Measurements from ENCODE around the gene NNAT. TPM values are rescaled to one million over a fixed set of nuclear protein-coding genes. Genes with fewer than 3 reads are reported as not detected.
A peak's percentile ranks its signal among the peaks of the same experiment; 100 is the strongest.

NNAT gene
- total RNA-seq, 1 donor from 2014 or later: 0.43 TPM

DNA sequence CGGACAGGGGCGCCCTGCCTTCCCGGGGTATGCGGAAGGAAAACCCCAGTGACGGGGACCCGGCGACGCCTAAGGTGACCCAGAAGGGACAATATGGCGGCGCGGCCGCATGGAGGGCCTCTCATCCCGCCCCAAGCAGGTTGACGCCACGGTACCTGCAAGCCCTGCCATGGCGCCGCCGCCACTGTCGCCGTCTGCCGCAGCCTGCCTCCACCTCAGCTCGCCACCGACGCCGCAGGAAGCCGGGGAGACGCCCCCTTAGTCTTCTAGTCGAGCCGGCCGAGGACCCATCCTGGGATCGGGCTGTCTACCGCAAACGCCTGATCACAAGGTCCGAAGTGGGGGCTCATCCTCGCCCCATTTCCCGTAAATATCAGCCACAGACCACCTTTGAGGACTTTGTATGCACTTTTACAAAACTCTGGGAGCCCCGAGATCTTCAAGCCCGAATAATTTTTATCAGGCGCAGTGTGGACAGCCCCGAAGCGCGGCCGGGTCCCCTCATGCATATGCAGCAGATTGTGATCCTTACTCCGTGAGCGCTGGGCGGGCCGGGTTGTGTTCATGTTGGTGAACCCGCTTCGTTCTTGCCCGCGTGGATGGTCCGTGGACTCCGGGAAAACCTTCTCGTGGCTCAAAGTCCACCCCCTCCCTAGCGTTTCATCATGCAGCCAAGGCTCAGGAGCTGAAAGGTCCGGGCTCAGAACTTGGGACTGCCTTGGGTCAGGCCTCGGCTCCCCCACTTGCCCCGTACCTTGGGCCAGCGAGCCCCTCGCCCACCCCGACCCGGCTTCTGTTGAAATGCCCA lies 6.8 kb downstream of the NNAT start, which contains the start of gene BLCAP:
BLCAP (minus strand) TSS at position 239 of the 808 bp plus-strand sequence. CDS start 8,702 bp downstream, outside the sequence.
- peak within 1 kb of the TSS; percentile 100 for H3K27ac ChIP-seq
- intact Hi-C loops (cut with DNase I): loop anchor here (5.0 kb wide), 1 partner anchor 261 kb away; no protein-coding TSS in a partner anchor
- TF ChIP-seq, protein P1, sequence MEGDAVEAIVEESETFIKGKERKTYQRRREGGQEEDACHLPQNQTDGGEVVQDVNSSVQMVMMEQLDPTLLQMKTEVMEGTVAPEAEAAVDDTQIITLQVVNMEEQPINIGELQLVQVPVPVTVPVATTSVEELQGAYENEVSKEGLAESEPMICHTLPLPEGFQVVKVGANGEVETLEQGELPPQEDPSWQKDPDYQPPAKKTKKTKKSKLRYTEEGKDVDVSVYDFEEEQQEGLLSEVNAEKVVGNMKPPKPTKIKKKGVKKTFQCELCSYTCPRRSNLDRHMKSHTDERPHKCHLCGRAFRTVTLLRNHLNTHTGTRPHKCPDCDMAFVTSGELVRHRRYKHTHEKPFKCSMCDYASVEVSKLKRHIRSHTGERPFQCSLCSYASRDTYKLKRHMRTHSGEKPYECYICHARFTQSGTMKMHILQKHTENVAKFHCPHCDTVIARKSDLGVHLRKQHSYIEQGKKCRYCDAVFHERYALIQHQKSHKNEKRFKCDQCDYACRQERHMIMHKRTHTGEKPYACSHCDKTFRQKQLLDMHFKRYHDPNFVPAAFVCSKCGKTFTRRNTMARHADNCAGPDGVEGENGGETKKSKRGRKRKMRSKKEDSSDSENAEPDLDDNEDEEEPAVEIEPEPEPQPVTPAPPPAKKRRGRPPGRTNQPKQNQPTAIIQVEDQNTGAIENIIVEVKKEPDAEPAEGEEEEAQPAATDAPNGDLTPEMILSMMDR (IDR thresholded peaks at IDR 0.05): no peak
- DNase-seq (peak; percentile 95), ATAC-seq (peak; percentile 93)
- H3K4me3 ChIP-seq: peak within 1 kb of the TSS; percentile 90
- H3K4me1 ChIP-seq: peaks cover 27% of the 10 kb centered on the region
- no peaks in the 10 kb centered on the region for H3K9me3 ChIP-seq
- H3K27me3 ChIP-seq: no peaks in the 10 kb centered on the region
- no peaks in the 10 kb centered on the region for H3K36me3 ChIP-seq

DNA sequence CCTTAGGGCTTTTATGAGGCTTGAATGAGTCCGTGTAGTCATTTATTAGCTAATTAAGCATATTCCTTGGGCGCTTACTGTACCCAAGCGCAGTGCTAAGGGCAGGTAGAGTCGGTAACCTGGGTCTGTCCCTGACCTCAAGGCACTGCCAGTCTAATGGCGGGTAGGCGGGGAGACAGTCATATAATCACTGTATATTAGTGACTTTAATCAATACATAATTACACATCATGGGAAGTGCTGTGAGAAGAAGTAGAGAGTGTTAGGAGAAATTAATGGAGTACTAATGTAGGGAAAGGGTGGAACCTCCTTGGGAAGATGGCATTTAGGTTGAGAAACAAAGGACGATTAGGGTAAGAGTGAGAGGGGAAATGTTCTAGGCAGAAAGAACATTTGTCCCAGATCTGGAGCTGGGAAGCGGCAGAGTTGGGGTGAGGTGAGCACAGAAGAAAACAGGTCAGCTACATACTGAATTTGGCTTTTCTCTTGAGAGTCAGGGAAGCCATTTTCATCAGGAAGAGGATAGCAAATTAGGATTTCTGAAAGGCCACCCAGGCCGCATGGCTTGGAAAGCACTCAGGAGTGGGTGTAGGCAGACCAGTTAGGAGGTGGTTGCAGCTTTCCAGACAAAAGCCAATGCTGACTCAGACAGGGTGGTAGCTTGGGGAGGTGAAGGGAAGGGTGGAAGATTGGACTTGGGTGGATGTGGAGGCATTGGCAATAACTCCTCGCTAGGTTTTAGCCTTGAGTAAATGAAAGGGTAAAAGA lies 7.6 kb downstream of the NNAT start:
- H3K4me3 ChIP-seq: peak overlapping the region; percentile 90
- H3K9me3 ChIP-seq: no peaks in the 10 kb centered on the region
- TF ChIP-seq, protein P1 (IDR thresholded peaks at IDR 0.05): no peak
- no peaks in the 10 kb centered on the region for H3K27me3 ChIP-seq
- DNase-seq (no peak), ATAC-seq (no peak)
- H3K4me1 ChIP-seq: peaks cover 27% of the 10 kb centered on the region
- H3K36me3 ChIP-seq: no peaks in the 10 kb centered on the region
- intact Hi-C loops (cut with DNase I): loop anchor here (5.0 kb wide), 1 partner anchor 261 kb away; no protein-coding TSS in a partner anchor
- H3K27ac ChIP-seq: peak overlapping the region; percentile 100

DNA sequence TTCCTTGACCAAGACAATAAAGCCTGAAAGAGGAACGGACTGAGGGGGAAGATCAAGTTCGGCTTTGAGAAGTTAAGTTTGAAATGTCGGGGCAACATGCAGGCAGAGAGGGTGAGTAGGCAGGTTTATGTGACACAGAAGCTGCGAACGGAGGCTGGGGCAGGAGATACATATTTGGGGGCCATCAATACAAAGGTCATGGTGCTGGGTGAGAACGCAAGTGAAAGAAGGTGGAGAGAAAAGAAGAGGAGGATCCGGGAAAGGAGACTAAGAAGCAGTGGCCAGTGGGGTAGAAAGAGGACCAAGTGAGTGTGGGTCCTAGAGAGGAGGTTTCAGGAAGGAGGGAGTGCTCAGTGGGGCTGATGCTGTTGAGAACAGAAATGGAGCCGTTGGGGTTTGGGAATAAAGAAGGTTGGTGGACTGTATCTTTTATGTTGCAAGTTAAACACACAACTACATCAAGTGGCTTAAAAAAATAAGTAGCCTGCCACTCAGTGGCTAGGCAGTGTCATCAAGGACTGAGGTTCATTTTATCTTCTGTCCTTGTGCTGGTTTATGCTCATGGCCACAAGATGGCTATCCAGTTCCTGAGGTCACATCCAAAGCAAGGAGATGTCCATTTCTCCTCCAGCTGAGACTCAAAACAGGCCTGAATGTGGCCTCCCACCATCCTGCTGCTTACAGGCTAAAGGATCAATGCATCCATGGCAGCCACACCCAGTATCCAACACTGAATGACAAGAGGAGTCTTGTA lies 8.3 kb downstream of the NNAT start:
- intact Hi-C loops (cut with DNase I): loop anchor here (5.0 kb wide), 1 partner anchor 262 kb away; no protein-coding TSS in a partner anchor
- H3K27me3 ChIP-seq: no peaks in the 10 kb centered on the region
- no peak overlapping the region for H3K4me3 ChIP-seq
- H3K9me3 ChIP-seq: no peaks in the 10 kb centered on the region
- H3K4me1 ChIP-seq: peaks cover 22% of the 10 kb centered on the region
- TF ChIP-seq, protein P1 (IDR thresholded peaks at IDR 0.05): no peak
- no peak overlapping the region for H3K27ac ChIP-seq
- DNase-seq (no peak), ATAC-seq (no peak)
- no peaks in the 10 kb centered on the region for H3K36me3 ChIP-seq

- intact Hi-C loops (cut with DNase I): loop anchor here (5.0 to 10.0 kb wide), 3 partner anchors 135 to 335 kb away; no protein-coding TSS in a partner anchor
- peaks cover 15% of the 10 kb centered on the region for H3K4me1 ChIP-seq
- H3K27me3 ChIP-seq: no peaks in the 10 kb centered on the region
- H3K27ac ChIP-seq: no peak overlapping the region
- TF ChIP-seq, protein P1 (IDR thresholded peaks at IDR 0.05): no peak
- no peak overlapping the region for H3K4me3 ChIP-seq
- no peaks in the 10 kb centered on the region for H3K36me3 ChIP-seq
- no peaks in the 10 kb centered on the region for H3K9me3 ChIP-seq
- ATAC-seq (no peak), DNase-seq (no peak)
Observed at GRCh38 chr20:37529968-37530600, 9.0 kb downstream of the NNAT start.

GRCh38 chr20:37530696-37531095 lies 9.6 kb downstream of the NNAT start:
- no peak for ATAC-seq
- Histone ChIP-seq H3K4me1 (peaks cover 9% of the 10 kb centered on the region), H3K4me3 (no peak overlapping the region), H3K36me3 (no peaks in the 10 kb centered on the region), H3K27me3 (no peaks in the 10 kb centered on the region), H3K27ac (no peak overlapping the region), H3K9me3 (no peaks in the 10 kb centered on the region)
- TF ChIP-seq, protein P1 (IDR thresholded peaks at IDR 0.05): no peak
- DNase-seq: no peak
- intact Hi-C loops (cut with DNase I): loop anchor here (10.0 kb wide), 2 partner anchors 136 to 336 kb away; no protein-coding TSS in a partner anchor
